AG08395 (cell line): Measurements from ENCODE around the gene ADH6.
"Not testable (repeated sequence)": the region's sequence is repeated elsewhere in the genome, so short reads cannot be mapped to it uniquely, and the experiment has no call there.

Experiments used
- DNase-seq: peaks from one replicate; pipeline ENCODE4 v3.0.0; 2012; ENCODE audit warnings: mixed read lengths, low spot score

The ADH6 gene

GRCh38 chr4:99190336-99190735, 28.7 kb downstream of the ADH6 start:
- no peak for DNase-seq

GRCh38 chr4:99189900-99190299, 29.1 kb downstream of the ADH6 start:
- not testable (repeated sequence) for DNase-seq

GRCh38 chr4:99186029-99186428, 33.0 kb downstream of the ADH6 start:
- DNase-seq = no peak

GRCh38 chr4:99185581-99185980, 33.5 kb downstream of the ADH6 start:
- DNase-seq = no peak

- DNase-seq = peak; percentile 79
Measured at GRCh38 chr4:99180382-99181070, 38.5 kb downstream of the ADH6 start.

GRCh38 chr4:99179626-99180025, 39.4 kb downstream of the ADH6 start:
- DNase-seq = no peak

GRCh38 chr4:99179178-99179577, 39.9 kb downstream of the ADH6 start:
- DNase-seq = no peak

GRCh38 chr4:99166544-99166943, 52.5 kb downstream of the ADH6 start:
- DNase-seq = no peak

GRCh38 chr4:99165978-99166377, 53.1 kb downstream of the ADH6 start:
- no peak for DNase-seq

- no peak for DNase-seq
Measured at GRCh38 chr4:99161373-99162099, 57.5 kb downstream of the ADH6 start.

- no peak for DNase-seq
Measured at GRCh38 chr4:99159699-99160098, 59.3 kb downstream of the ADH6 start.

GRCh38 chr4:99157478-99157935, 61.5 kb downstream of the ADH6 start:
- DNase-seq = no peak

GRCh38 chr4:99156992-99157391, 62.1 kb downstream of the ADH6 start:
- no peak for DNase-seq

GRCh38 chr4:99154658-99155342, 64.2 kb downstream of the ADH6 start:
- no peak for DNase-seq
